ENCODE results near the gene CDH4. TPM values are rescaled to one million over a fixed set of nuclear protein-coding genes. Genes with fewer than 3 reads are reported as not detected.

The CDH4 gene
- total RNA-seq, 1 experiment from 2014 or later = 5.3 TPM

GRCh38 chr20:61735503-61735785 lies 483.4 kb downstream of the CDH4 start:
- H3K27ac Mint-ChIP-seq = no peak overlapping the region; the same call in 1 of the 2 replicates
- H3K4me3 Mint-ChIP-seq = no peak overlapping the region
- no peaks in the 10 kb centered on the region for H3K36me3 Mint-ChIP-seq
- CTCF ChIA-PET = no interaction called here
- H3K4me1 Mint-ChIP-seq = no peaks in the 10 kb centered on the region
- H3K9me3 Mint-ChIP-seq = no peaks in the 10 kb centered on the region
- POLR2A ChIA-PET = no interaction called here
- no peak for TF ChIP-seq SMAD4 (CRISPR knock-in tag; IDR thresholded peaks at IDR 0.05)
- TF ChIP-seq RORB (CRISPR knock-in tag; IDR thresholded peaks at IDR 0.05) = no peak
- no peak for TF ChIP-seq USF1 (CRISPR knock-in tag; IDR thresholded peaks at IDR 0.05)
- no peak for TF ChIP-seq NFYB (CRISPR knock-in tag; conservative IDR thresholded peaks at IDR 0.05; ENCODE audit: low read depth)
- TF ChIP-seq STAT6 (CRISPR knock-in tag; conservative IDR thresholded peaks at IDR 0.05; ENCODE audit: low read depth) = no peak
- DNase-seq (ENCODE audit: low spot score) (no peak), ATAC-seq (no peak)
- H3K27me3 Mint-ChIP-seq (ENCODE audit: low read depth) = peaks cover 11% of the 10 kb centered on the region

- H3K27me3 Mint-ChIP-seq (ENCODE audit: low read depth) = peaks cover 11% of the 10 kb centered on the region
- H3K36me3 Mint-ChIP-seq = no peaks in the 10 kb centered on the region
- ChIA-PET POLR2A (no interaction called here), CTCF (no interaction called here)
- no peaks in the 10 kb centered on the region for H3K9me3 Mint-ChIP-seq
- no peak overlapping the region for H3K27ac Mint-ChIP-seq
- H3K4me3 Mint-ChIP-seq = no peak overlapping the region
- no peak for TF ChIP-seq NFE2L1 (CRISPR knock-in tag; IDR thresholded peaks at IDR 0.05)
- TF ChIP-seq ZNF532 (CRISPR knock-in tag; IDR thresholded peaks at IDR 0.05; ENCODE audit: borderline replicate concordance) = no peak
- no peak for DNase-seq (ENCODE audit: low spot score)
- H3K4me1 Mint-ChIP-seq = no peaks in the 10 kb centered on the region
- ATAC-seq = no peak
Measured at GRCh38 chr20:61736001-61736635, 484.1 kb downstream of the CDH4 start.

DNA sequence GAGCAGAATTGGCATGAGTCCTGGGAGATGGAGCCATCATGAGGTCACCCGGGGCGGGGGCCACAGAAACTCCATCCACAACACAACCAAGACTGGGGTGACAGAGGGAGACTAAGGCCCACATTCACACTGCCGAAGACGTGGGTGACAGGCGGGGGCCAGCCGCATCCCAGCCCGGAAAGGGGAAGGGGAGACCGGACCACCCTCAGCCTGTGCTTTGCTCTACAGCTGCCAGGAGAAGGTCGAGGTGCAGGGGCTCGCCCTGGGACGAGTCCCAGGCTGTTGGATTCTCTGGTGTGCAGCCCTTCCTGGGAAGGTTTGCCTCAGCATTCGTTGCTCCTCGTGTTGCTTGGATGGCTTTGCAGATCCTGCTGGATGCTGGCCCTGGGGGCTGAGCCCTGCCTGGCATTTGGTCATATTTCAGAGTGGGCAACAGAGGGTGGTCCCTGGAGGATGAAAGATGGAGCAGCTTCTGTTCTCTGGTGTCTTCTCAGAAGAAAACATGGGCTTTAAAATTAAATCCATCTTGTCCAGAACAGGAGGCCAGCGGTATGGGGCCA lies 484.8 kb downstream of the CDH4 start:
- peaks cover 11% of the 10 kb centered on the region for H3K27me3 Mint-ChIP-seq (ENCODE audit: low read depth)
- ChIA-PET CTCF (no interaction called here), POLR2A (no interaction called here)
- no peak overlapping the region for H3K27ac Mint-ChIP-seq
- no peak overlapping the region for H3K4me3 Mint-ChIP-seq
- TF ChIP-seq PREB (CRISPR knock-in tag; IDR thresholded peaks at IDR 0.05; ENCODE audit: borderline replicate concordance) (no peak), NR3C1 (CRISPR knock-in tag; conservative IDR thresholded peaks at IDR 0.05; ENCODE audit: low read depth) (no peak), CREB1 (CRISPR knock-in tag; IDR thresholded peaks at IDR 0.05) (no peak), GTF2I (CRISPR knock-in tag; conservative IDR thresholded peaks at IDR 0.05) (no peak), ZNF138 (CRISPR knock-in tag; conservative IDR thresholded peaks at IDR 0.05) (no peak), IRF2 (CRISPR knock-in tag; IDR thresholded peaks at IDR 0.05; ENCODE audit: borderline replicate concordance, low read depth) (no peak), ETV6 (CRISPR knock-in tag; IDR thresholded peaks at IDR 0.05) (no peak), E2F1 (CRISPR knock-in tag; IDR thresholded peaks at IDR 0.05) (no peak), ATF6 (CRISPR knock-in tag; IDR thresholded peaks at IDR 0.05) (no peak)
- ATAC-seq (no peak), DNase-seq (ENCODE audit: low spot score) (no peak)
- no peaks in the 10 kb centered on the region for H3K36me3 Mint-ChIP-seq
- H3K4me1 Mint-ChIP-seq = no peaks in the 10 kb centered on the region
- no peaks in the 10 kb centered on the region for H3K9me3 Mint-ChIP-seq
